Measurements from ENCODE around the gene EFNB2.
A peak's percentile ranks its signal among the peaks of the same experiment; 100 is the strongest.

Gene EFNB2

DNA sequence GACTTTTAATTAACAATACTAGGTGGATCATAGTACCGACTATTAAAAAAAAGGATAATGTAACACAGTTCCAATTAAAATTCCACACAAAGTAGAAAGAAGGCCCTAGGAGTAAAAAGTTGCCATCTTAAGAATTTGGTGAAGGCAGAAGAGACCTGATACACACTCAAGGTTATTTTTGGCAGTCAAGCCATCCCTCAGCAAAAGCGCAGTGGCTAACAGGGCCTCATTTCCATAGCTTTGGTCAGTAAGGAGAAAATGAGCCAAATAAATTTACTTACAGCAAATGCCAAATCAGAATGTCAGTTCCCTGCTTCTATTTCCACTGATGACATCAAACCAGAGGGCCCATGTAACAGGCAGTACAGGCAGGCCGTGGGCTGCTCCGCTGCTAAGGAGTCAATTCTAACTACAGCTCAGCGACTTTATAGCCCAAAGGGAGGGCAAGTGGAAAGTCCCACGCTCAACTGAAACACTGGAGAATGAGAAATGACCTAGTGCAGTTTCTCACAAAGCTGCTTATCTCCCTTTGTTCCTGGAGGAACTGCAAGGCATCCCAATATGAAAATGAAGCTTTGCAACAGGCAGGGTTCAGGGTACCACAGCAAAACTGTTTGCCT lies 26.2 kb upstream of the EFNB2 start:
- Histone ChIP-seq H3K27ac (ENCODE audit: low read depth, low read length) (no peak overlapping the region), H3K9me3 (ENCODE audit: control insufficient read depth, insufficient read depth, low read length) (no peaks in the 10 kb centered on the region)

DNA sequence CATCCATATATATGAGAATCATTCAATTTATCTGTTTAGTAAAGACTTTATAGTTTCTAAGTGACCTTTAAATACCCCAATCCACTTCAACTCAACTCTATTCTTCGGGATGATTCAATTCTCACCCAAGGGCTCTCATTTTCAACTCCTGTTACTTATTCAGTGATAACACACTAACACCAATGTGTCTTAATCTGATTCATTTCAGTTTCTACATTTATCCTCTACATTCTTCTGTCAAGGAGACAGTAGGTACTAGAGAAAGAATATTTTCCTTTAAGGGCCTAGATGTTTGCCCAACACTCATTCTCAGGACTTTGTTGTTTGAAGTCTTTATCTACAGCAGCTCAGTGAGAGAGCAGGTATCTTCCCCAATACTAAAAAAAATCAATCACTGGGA lies 25.4 kb upstream of the EFNB2 start:
- Histone ChIP-seq H3K36me3 (ENCODE audit: control insufficient read depth, low read length) (peaks cover 91% of the 10 kb centered on the region), H3K4me2 (ENCODE audit: low read length) (no peak overlapping the region), H3K4me1 (ENCODE audit: control insufficient read depth, low read length) (peaks cover 41% of the 10 kb centered on the region), H4K20me1 (ENCODE audit: control insufficient read depth, insufficient read depth, low read depth, low read length) (peaks cover 68% of the 10 kb centered on the region), H3K27me3 (ENCODE audit: control insufficient read depth, low read length) (no peaks in the 10 kb centered on the region), H3K9me3 (ENCODE audit: control insufficient read depth, insufficient read depth, low read length) (no peaks in the 10 kb centered on the region), H3K79me2 (ENCODE audit: control insufficient read depth, low read length) (peaks cover 100% of the 10 kb centered on the region), H3K27ac (ENCODE audit: low read depth, low read length) (no peak overlapping the region), H3K9me2 (replicated peaks; ENCODE audit: control insufficient read depth, low read length) (no peaks in the 10 kb centered on the region), H3F3A (ENCODE audit: control insufficient read depth, insufficient read depth) (peaks cover 6% of the 10 kb centered on the region; the same call in 1 of the 2 replicates), H3K4me3 (ENCODE audit: low read length) (no peak overlapping the region)
- no peak for TF ChIP-seq EZH2phosphoT487 (IDR thresholded peaks at IDR 0.05; ENCODE audit: borderline replicate concordance, low read length)
- TF ChIP-seq, protein P1, sequence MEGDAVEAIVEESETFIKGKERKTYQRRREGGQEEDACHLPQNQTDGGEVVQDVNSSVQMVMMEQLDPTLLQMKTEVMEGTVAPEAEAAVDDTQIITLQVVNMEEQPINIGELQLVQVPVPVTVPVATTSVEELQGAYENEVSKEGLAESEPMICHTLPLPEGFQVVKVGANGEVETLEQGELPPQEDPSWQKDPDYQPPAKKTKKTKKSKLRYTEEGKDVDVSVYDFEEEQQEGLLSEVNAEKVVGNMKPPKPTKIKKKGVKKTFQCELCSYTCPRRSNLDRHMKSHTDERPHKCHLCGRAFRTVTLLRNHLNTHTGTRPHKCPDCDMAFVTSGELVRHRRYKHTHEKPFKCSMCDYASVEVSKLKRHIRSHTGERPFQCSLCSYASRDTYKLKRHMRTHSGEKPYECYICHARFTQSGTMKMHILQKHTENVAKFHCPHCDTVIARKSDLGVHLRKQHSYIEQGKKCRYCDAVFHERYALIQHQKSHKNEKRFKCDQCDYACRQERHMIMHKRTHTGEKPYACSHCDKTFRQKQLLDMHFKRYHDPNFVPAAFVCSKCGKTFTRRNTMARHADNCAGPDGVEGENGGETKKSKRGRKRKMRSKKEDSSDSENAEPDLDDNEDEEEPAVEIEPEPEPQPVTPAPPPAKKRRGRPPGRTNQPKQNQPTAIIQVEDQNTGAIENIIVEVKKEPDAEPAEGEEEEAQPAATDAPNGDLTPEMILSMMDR (IDR thresholded peaks at IDR 0.05; ENCODE audit: low read depth, low read length, poor library complexity, severe bottlenecking) = no peak

More for the DNA sequence above, 26.2 kb upstream of the EFNB2 start:
- Histone ChIP-seq H3K79me2 (ENCODE audit: control insufficient read depth, low read length) (peaks cover 100% of the 10 kb centered on the region), H3K9me2 (replicated peaks; ENCODE audit: control insufficient read depth, low read length) (no peaks in the 10 kb centered on the region), H4K20me1 (ENCODE audit: control insufficient read depth, insufficient read depth, low read depth, low read length) (peaks cover 71% of the 10 kb centered on the region), H3K4me2 (ENCODE audit: low read length) (peak overlapping the region; percentile 22), H3K36me3 (ENCODE audit: control insufficient read depth, low read length) (peaks cover 90% of the 10 kb centered on the region), H3K4me3 (ENCODE audit: low read length) (0 out of 2 replicates have a peak overlapping the region, but pooled peaks have one; percentile 2), H3F3A (ENCODE audit: control insufficient read depth, insufficient read depth) (peaks cover 5% of the 10 kb centered on the region; the same call in 1 of the 2 replicates), H3K4me1 (ENCODE audit: control insufficient read depth, low read length) (peaks cover 46% of the 10 kb centered on the region), H3K27me3 (ENCODE audit: control insufficient read depth, low read length) (no peaks in the 10 kb centered on the region)
- TF ChIP-seq, protein P1 (IDR thresholded peaks at IDR 0.05; ENCODE audit: low read depth, low read length, poor library complexity, severe bottlenecking) = no peak
- TF ChIP-seq EZH2phosphoT487 (IDR thresholded peaks at IDR 0.05; ENCODE audit: borderline replicate concordance, low read length) = no peak

DNA sequence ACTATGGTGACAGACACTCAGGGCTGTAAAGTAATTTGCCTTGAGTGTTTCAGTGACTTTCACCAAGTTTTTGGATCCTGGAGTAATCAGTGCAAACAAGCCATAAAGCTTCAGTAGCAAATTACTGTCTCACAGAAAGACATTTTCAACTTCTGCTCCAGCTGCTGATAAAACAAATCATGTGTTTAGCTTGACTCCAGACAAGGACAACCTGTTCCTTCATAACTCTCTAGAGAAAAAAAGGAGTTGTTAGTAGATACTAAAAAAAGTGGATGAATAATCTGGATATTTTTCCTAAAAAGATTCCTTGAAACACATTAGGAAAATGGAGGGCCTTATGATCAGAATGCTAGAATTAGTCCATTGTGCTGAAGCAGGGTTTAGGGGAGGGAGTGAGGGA lies 23.1 kb upstream of the EFNB2 start:
- no peaks in the 10 kb centered on the region for H3K27me3 ChIP-seq (ENCODE audit: control insufficient read depth, low read length)

More for the DNA sequence above, 23.1 kb upstream of the EFNB2 start:
- H3F3A ChIP-seq (ENCODE audit: control insufficient read depth, insufficient read depth) = peaks cover 9% of the 10 kb centered on the region; the same call in 1 of the 2 replicates
- H3K4me2 ChIP-seq (ENCODE audit: low read length) = no peak overlapping the region
- H3K9me2 ChIP-seq (replicated peaks; ENCODE audit: control insufficient read depth, low read length) = no peaks in the 10 kb centered on the region
- peaks cover 49% of the 10 kb centered on the region for H4K20me1 ChIP-seq (ENCODE audit: control insufficient read depth, insufficient read depth, low read depth, low read length)
- no peak overlapping the region for H3K27ac ChIP-seq (ENCODE audit: low read depth, low read length)
- H3K9me3 ChIP-seq (ENCODE audit: control insufficient read depth, insufficient read depth, low read length) = no peaks in the 10 kb centered on the region
- H3K36me3 ChIP-seq (ENCODE audit: control insufficient read depth, low read length) = peaks cover 93% of the 10 kb centered on the region
- H3K4me3 ChIP-seq (ENCODE audit: low read length) = no peak overlapping the region
- peaks cover 100% of the 10 kb centered on the region for H3K79me2 ChIP-seq (ENCODE audit: control insufficient read depth, low read length)
- TF ChIP-seq EZH2phosphoT487 (IDR thresholded peaks at IDR 0.05; ENCODE audit: borderline replicate concordance, low read length) = no peak
- TF ChIP-seq, protein P1 (IDR thresholded peaks at IDR 0.05; ENCODE audit: low read depth, low read length, poor library complexity, severe bottlenecking) = no peak
- peaks cover 18% of the 10 kb centered on the region for H3K4me1 ChIP-seq (ENCODE audit: control insufficient read depth, low read length)
